ENCODE results near the gene EEPD1.
"Not testable (repeated sequence)": the region's sequence is repeated elsewhere in the genome, so short reads cannot be mapped to it uniquely, and the experiment has no call there.

Gene EEPD1

GRCh38 chr7:36214608-36215456 is 61.8 kb downstream of the EEPD1 start:
- DNase-seq (ENCODE audit: low read depth, low spot score), result peak; percentile 86

- no peak for DNase-seq (ENCODE audit: low read depth, low spot score)
Observed at GRCh38 chr7:36215457-36215765, 62.4 kb downstream of the EEPD1 start.

- DNase-seq (ENCODE audit: low read depth, low spot score), result no peak
Observed at GRCh38 chr7:36216063-36216684, 63.1 kb downstream of the EEPD1 start.

- no peak for DNase-seq (ENCODE audit: low read depth, low spot score)
Observed at GRCh38 chr7:36217211-36217960, 64.3 kb downstream of the EEPD1 start.

DNA sequence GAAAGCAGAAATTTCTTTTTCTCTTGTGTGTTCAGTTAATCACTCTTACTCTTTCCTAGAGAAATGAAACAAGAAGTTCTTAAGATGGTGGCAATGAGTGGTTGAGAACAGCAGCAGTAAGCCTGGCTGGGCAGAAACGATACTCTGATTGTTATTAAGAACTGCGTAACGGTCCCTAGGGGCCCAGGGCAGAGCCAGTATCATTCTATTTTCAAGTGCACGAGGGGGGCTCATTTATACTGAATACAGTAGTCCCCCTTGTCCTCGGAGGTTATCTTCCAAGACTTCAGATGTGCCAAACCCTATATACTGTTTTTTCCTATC is 64.9 kb downstream of the EEPD1 start:
- no peak for DNase-seq (ENCODE audit: low read depth, low spot score)

DNA sequence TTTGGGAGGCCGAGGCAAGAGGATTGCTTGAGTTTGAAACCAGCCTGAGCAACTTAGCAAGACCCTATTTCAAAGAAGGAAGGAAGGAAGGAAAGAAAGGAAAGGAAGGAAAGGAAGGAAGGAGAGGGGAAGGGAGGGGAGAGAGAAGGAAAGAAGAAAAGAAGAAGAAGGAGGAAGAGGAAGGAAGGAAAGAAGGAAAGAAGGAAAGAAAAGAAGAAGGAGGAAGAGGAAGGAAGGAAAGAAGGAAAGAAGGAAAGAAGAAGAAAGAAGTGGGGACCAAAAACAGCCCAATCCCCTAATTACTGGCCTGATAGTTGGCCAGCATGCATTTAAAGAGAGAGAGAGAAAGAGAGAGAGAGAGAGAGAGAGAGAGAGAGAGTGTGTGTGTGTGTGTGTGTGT is 66.4 kb downstream of the EEPD1 start:
- DNase-seq (ENCODE audit: low read depth, low spot score), result no peak

DNA sequence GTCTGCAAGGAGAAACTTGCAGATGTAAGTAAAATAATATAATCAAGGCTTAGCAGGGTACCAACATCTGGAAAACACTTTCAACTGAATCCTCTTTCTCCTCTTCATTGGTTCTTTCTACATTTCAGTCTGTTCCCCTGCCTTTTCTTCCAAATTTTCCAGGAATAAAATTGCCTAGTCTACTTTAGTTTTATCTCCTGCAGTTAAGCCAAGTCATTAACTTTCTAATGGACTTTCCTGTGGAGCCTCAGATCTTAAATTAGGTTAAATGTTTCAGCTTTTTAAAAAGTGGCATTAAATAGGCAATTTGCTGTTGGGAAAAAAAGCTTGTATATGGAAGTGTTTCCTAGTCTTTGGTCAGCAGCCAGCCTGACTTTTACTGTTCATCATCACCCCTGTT is 70.8 kb downstream of the EEPD1 start:
- no peak for DNase-seq (ENCODE audit: low read depth, low spot score)

- DNase-seq (ENCODE audit: low read depth, low spot score), result no peak
Observed at GRCh38 chr7:36224934-36225858, 72.1 kb downstream of the EEPD1 start.

DNA sequence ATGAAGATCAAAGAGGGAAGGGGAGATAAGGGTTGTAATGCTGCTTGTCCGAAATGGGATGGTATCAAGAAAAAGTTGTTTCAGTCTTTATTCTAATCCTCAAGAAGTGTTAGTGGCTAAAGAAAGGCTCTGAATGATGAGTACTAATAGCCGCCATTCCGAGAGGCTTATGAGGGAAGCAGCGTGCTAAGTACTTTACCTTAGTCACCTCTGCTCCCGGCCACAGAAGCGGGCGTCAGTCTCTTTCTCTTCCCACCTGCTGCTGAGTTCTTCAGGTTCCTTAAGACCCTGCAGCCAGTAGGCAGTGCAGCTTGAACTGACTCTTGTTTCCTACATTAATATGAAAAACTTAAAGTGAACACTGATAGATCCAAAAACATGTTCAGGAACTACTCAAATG is 73.1 kb downstream of the EEPD1 start:
- no peak for DNase-seq (ENCODE audit: low read depth, low spot score)

- no peak for DNase-seq (ENCODE audit: low read depth, low spot score)
Observed at GRCh38 chr7:36227223-36227622, 74.2 kb downstream of the EEPD1 start.

DNA sequence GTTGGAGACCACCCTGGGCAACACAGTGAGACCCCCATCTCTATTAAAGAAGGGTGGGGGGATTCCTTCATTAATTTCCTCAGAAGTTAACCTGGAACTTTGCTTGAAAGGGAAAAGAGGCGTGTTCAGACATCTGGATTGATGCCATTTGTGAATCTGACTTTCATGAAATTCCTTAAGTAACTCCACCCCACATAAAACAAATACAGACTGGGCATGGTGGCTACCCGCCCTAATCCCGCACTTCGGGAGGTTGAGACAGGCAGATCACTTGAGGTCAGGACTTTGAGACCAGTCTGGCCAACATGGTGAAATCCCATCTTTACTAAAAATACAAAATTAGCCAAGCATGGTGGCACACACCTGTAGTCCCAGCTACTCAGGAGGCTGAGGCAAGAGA is 75.0 kb downstream of the EEPD1 start:
- DNase-seq (ENCODE audit: low read depth, low spot score), result no peak

- no peak for DNase-seq (ENCODE audit: low read depth, low spot score)
Observed at GRCh38 chr7:36231406-36231805, 78.4 kb downstream of the EEPD1 start.

DNA sequence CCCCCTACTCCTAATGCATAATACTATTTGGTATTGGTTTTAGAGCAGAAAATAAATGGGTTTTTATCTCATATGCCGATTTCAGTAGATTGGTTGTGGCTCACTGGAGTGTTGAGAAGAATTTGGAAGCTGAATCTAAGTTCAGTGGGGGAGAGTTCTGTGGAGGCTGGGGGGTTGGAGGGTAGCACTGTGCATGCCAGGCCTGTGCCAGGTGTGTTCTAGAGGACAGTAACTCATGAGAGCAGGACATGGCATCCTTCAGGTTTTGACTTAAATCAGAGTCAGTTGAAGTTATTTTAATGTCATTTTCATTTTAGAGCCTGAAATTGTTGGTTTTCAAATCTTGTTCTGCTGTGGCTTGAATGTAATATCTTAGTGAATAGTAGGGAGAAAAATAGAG is 79.5 kb downstream of the EEPD1 start:
- no peak for DNase-seq (ENCODE audit: low read depth, low spot score)

DNA sequence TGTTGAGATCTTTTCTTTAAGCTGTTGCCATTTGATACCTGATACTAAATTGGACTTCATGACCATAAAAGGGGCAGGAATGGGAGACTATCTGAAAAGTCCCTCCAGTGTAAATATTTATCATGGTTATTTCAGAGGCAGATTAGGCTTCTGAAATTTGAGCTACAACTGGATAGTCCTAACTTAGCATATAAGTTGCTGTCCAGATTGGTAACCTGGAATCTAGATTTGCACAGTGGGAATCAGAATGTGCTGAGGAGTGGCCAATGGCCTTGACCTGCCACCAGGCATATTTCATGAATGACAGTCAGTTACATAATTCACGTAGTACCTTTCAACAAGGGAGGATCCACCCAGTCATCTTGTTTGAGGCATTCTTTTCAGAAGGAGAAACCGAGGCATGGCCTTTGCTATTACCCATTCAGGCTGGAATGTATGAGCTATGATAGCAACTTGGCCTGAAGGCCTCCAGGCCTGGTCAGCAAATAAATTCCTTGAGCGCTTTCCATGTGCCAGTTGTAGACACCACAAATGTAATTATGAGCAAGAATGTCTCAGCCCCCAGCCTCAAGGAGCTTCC is 80.0 kb downstream of the EEPD1 start:
- no peak for DNase-seq (ENCODE audit: low read depth, low spot score)

GRCh38 chr7:36236073-36236472 is 83.0 kb downstream of the EEPD1 start:
- DNase-seq (ENCODE audit: low read depth, low spot score), result peak; percentile 76

DNA sequence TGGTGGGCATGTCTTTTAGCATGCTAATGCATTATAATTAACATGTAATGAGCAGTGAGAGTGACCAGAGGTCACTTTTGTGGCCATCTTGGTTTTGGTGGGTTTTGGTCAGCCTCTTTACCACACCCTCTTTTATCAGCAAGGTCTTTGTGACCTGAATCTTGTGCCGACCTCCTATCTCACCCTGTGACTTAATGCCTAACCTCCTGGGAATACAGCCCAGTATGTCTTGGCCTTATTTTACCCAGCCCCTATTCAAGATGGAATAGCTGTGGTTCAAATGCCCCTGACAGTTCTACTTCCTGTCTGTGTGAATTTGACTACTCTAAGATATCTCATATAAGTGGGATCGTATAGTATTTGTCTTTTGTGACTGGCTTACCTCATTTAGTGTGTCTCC is 85.1 kb downstream of the EEPD1 start:
- DNase-seq (ENCODE audit: low read depth, low spot score), result no peak

DNA sequence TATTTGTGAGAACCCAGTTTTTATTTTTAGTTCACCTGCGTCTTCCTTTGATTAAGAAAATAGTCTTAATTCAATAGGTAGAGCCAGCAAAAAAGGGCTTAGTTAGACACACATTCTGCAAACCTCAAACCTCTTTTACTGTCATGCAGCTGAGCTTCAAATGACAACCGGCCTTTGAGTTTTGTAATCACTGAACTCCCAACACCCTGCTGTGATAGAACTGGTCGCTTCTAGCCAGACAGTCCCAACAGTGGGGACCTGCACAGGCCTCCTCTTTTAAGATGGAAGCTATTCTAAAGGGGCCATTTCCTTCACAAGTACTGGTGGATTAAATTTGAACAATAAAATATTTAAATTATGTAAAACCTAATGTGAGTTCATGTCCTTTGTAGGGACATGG is 90.3 kb downstream of the EEPD1 start:
- not testable (repeated sequence) for DNase-seq (ENCODE audit: low read depth, low spot score)

GRCh38 chr7:36244001-36244400 is 90.9 kb downstream of the EEPD1 start:
- not testable (repeated sequence) for DNase-seq (ENCODE audit: low read depth, low spot score)

DNA sequence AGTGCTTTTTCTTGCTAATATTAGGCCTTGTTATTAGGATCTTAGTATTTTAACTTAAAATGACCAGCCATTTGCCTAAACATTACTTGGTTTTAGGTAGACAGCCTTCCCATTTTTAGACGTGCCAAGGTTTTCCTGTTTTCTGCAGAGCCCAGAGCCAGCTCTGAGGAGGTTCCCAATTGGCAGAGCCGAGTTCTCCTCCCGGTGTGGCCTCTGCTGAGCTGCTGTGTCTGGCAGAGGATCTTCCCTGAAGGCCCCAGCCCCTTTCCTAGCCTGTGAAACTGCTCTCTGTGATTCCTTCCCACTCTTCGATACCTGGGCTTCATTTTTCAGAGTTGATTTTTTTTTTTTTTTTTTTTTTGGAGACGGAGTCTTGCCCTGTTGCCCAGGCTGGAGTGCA is 91.4 kb downstream of the EEPD1 start:
- DNase-seq (ENCODE audit: low read depth, low spot score), result no peak

GRCh38 chr7:36245684-36246299 is 92.7 kb downstream of the EEPD1 start:
- no peak for DNase-seq (ENCODE audit: low read depth, low spot score)

DNA sequence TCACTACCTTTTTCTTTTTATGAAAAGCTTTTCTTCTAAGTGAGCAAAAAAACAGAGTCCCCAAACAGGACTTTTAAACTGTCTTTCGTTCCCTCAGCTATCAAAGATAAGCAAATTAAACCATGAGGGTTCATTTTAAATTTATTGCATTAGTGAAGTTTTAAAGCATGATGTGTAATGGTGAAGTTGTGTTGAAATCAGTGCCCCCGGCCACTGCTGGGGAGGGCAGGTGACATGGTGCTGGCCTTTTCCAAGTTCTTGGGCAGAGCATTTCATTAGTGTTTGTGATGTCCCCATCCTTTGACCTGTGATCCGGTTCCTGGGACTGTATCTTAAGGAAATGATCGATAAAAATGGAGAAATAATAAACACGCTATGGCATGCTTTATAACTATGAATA is 96.0 kb downstream of the EEPD1 start:
- DNase-seq (ENCODE audit: low read depth, low spot score), result no peak
